ENCODE measurements around the gene LPAR2. TPM values are rescaled to one million over a fixed set of nuclear protein-coding genes. Genes with fewer than 3 reads are reported as not detected.

Gene LPAR2
- polyA plus RNA-seq, 3 donors: 1.9 to 108 (median 2.2) TPM

DNA sequence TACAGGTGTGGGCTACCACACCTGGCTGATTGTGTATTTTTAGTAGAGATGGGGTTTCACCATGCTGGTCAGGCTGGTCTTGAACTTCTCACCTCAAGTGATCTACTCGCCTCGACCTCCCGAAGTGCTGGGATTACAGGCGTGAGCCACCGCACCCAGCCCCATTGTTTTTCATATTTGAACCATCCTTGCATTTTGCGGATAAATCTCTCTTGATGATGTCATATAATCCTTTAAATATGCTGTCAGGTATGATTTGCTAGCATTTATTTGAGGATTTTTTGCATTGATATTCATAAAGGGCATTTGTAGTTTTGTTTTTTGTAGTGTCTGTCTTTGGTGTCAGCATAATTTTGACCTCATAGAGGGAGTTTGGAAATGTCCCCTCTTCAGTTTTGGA lies 46.3 kb upstream of the LPAR2 start:
- Histone ChIP-seq H3K4me3 (replicated peaks in 1 of 3; ENCODE audit: low read depth in 2 of 3, low read length in 3 of 3) (no peak overlapping the region), H3K27me3 (ENCODE audit: control insufficient read depth in 2 of 2, insufficient read depth in 2 of 2, low read length in 2 of 2) (no peaks in the 10 kb centered on the region), H3K79me2 (ENCODE audit: insufficient read depth, low read length) (peaks cover 77% of the 10 kb centered on the region), H3K9me3 (replicated peaks in 1 of 2; ENCODE audit: control insufficient read depth in 1 of 2, insufficient read depth in 1 of 2, low read length in 2 of 2) (peaks cover 76 to 85% of the 10 kb centered on the region in 2 donors), H3K4me2 (replicated peaks; ENCODE audit: extremely low read depth, low read length, poor library complexity, severe bottlenecking) (no peak overlapping the region), H4K20me1 (ENCODE audit: insufficient read depth, low read length) (no peaks in the 10 kb centered on the region), H3K27ac (ENCODE audit: low read depth in 1 of 2, low read length in 2 of 2) (no peak overlapping the region), H3K4me1 (ENCODE audit: control insufficient read depth in 1 of 2, insufficient read depth in 2 of 2, low read length in 2 of 2) (peaks cover 6 to 7% of the 10 kb centered on the region in 2 donors), H2AFZ (ENCODE audit: insufficient read depth, low read depth, low read length, poor library complexity, severe bottlenecking) (no peak overlapping the region), H3K9ac (ENCODE audit: insufficient read depth, low read length, poor library complexity, severe bottlenecking) (no peak overlapping the region), H3K36me3 (replicated peaks in 1 of 2; ENCODE audit: control insufficient read depth in 1 of 2, insufficient read depth in 2 of 2, low read length in 2 of 2) (peaks cover 55 to 69% of the 10 kb centered on the region in 2 donors)
- TF ChIP-seq, protein P1, sequence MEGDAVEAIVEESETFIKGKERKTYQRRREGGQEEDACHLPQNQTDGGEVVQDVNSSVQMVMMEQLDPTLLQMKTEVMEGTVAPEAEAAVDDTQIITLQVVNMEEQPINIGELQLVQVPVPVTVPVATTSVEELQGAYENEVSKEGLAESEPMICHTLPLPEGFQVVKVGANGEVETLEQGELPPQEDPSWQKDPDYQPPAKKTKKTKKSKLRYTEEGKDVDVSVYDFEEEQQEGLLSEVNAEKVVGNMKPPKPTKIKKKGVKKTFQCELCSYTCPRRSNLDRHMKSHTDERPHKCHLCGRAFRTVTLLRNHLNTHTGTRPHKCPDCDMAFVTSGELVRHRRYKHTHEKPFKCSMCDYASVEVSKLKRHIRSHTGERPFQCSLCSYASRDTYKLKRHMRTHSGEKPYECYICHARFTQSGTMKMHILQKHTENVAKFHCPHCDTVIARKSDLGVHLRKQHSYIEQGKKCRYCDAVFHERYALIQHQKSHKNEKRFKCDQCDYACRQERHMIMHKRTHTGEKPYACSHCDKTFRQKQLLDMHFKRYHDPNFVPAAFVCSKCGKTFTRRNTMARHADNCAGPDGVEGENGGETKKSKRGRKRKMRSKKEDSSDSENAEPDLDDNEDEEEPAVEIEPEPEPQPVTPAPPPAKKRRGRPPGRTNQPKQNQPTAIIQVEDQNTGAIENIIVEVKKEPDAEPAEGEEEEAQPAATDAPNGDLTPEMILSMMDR (IDR thresholded peaks at IDR 0.05): no peak
- Mint-ChIP-seq H3K27ac (no peak overlapping the region), H3K9me3 (peaks cover 58 to 86% (median 84%) of the 10 kb centered on the region in 7 donors), H3K36me3 (peaks cover 70 to 86% of the 10 kb centered on the region in 2 donors), H3K4me1 (peaks cover 9% of the 10 kb centered on the region), H3K4me3 (no peak overlapping the region), H3K27me3 (ENCODE audit: low read depth in 3 of 3) (no peaks in the 10 kb centered on the region)
- no peak for DNase-seq
- intact Hi-C loops (cut with micrococcal nuclease): loop anchor here (5.0 to 10.0 kb wide), 2 partner anchors 103 to 220 kb away; no protein-coding TSS in a partner anchor
- 100% methylated on average over 5 of the region's 6 CpGs for WGBS (ENCODE audit: insufficient coverage)

DNA sequence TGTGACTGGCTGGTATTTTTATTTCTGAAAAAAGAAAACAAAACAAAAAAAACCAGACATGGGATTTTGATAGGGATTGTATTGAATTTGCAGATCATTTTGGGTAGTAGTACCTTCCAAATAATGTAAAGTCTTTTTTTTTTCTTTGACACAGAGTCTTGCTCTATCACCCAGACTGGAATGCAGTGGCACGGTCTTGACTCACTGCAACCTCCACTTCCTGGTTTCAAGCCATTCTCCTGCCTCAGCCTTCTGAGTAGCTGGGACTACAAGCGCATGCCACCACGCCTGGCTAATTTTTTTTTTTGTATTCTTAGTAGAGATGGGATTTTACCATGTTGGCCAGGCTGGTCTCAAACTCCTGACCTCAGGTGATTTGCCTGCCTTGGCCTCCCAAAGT lies 44.8 kb upstream of the LPAR2 start:
- peaks cover 55 to 71% of the 10 kb centered on the region in 2 donors for H3K36me3 Mint-ChIP-seq
- Histone ChIP-seq H3K79me2 (ENCODE audit: insufficient read depth, low read length) (peaks cover 85% of the 10 kb centered on the region), H3K4me3 (replicated peaks in 1 of 3; ENCODE audit: low read depth in 2 of 3, low read length in 3 of 3) (no peak overlapping the region), H3K4me2 (replicated peaks; ENCODE audit: extremely low read depth, low read length, poor library complexity, severe bottlenecking) (no peak overlapping the region), H3K27me3 (ENCODE audit: control insufficient read depth in 2 of 2, insufficient read depth in 2 of 2, low read length in 2 of 2) (no peaks in the 10 kb centered on the region), H3K4me1 (ENCODE audit: control insufficient read depth in 1 of 2, insufficient read depth in 2 of 2, low read length in 2 of 2) (peaks cover 13 to 17% of the 10 kb centered on the region in 2 donors), H3K36me3 (replicated peaks in 1 of 2; ENCODE audit: control insufficient read depth in 1 of 2, insufficient read depth in 2 of 2, low read length in 2 of 2) (peaks cover 40 to 54% of the 10 kb centered on the region in 2 donors), H3K9ac (ENCODE audit: insufficient read depth, low read length, poor library complexity, severe bottlenecking) (no peak overlapping the region), H4K20me1 (ENCODE audit: insufficient read depth, low read length) (no peaks in the 10 kb centered on the region), H3K9me3 (replicated peaks in 1 of 2; ENCODE audit: control insufficient read depth in 1 of 2, insufficient read depth in 1 of 2, low read length in 2 of 2) (peaks cover 61 to 73% of the 10 kb centered on the region in 2 donors), H3K27ac (ENCODE audit: low read depth in 1 of 2, low read length in 2 of 2) (no peak overlapping the region), H2AFZ (ENCODE audit: insufficient read depth, low read depth, low read length, poor library complexity, severe bottlenecking) (no peak overlapping the region)
- no peak overlapping the region for H3K27ac Mint-ChIP-seq
- intact Hi-C loops (cut with micrococcal nuclease): loop anchor here (5.0 to 10.0 kb wide), 2 partner anchors 104 to 222 kb away; no protein-coding TSS in a partner anchor
- TF ChIP-seq, protein P1 (IDR thresholded peaks at IDR 0.05): no peak
- peaks cover 15% of the 10 kb centered on the region for H3K4me1 Mint-ChIP-seq
- H3K27me3 Mint-ChIP-seq (ENCODE audit: low read depth in 3 of 3): peaks cover 0 to 1% (median 0%) of the 10 kb centered on the region in 3 donors
- H3K9me3 Mint-ChIP-seq: peaks cover 46 to 73% (median 70%) of the 10 kb centered on the region in 7 donors
- no peak for DNase-seq
- H3K4me3 Mint-ChIP-seq: no peak overlapping the region
- WGBS (ENCODE audit: insufficient coverage): 80% methylated on average over 1 of the region's 3 CpGs
